Tibial artery (tissue), 4 donors: ENCODE data around the gene NINL.

Experiments used
- DNase-seq, 2 donors: peaks; one replicate each; pipeline ENCODE4 v3.0.0-alpha.2; 2019
- H3K27ac ChIP-seq, 2 donors: fragments of 200-600 bp; sonication (generic) in 1 of 2; 1 replicate in 1 of 2; 2 replicates in 1 of 2; pipeline ENCODE4 v1.5.1; 2018 to 2019; ENCODE audit warnings: mild to moderate bottlenecking in 1 of 2
- H3K27me3 ChIP-seq, 2 donors: fragments of 200-600 bp; sonication (generic) in 1 of 2; one replicate each; pipeline versions ENCODE4 v1.5.1 to v1.6.0; 2016 to 2019
- H3K36me3 ChIP-seq, 3 donors: fragments of 200-600 bp; sonication (generic) in 2 of 3; one replicate each; pipeline ENCODE4 v1.5.1; 2016 to 2019; ENCODE audit warnings: mild to moderate bottlenecking in 2 of 3
- H3K4me1 ChIP-seq, 4 donors: fragments of 200-600 bp; sonication (generic) in 2 of 4; 1 replicate in 3 of 4; 2 replicates in 1 of 4; pipeline ENCODE4 v1.5.1; 2016 to 2019
- H3K4me3 ChIP-seq, 2 donors: fragments of 200-600 bp; sonication (generic) in 1 of 2; 1 replicate in 1 of 2; 2 replicates in 1 of 2; pipeline ENCODE4 v1.5.1; 2018 to 2019; ENCODE audit warnings: mild to moderate bottlenecking in 2 of 2
- H3K9me3 ChIP-seq, 3 donors: fragments of 200-600 bp; sonication (generic) in 1 of 3; one replicate each; pipeline ENCODE4 v1.5.1; 2016 to 2019
- CTCF ChIP-seq, 2 experiments: fragments of 200-600 bp in 1 of 2; fragments of 450-650 bp in 1 of 2; IDR thresholded peaks; one replicate each; pipeline ENCODE4 v1.5.1; 2017 to 2019; ENCODE audit warnings: antibody characterized with exemption in 2 of 2, mild to moderate bottlenecking in 1 of 2, moderate library complexity in 1 of 2
- intact Hi-C: fragments of 100-400 bp; cut with DNase I; formaldehyde crosslinking; loops from one replicate; pipeline ENCODE4 v1.15.0; 2023; ENCODE audit warnings: low total_unique reads

NINL gene

GRCh38 chr20:25466846-25467245 is 118.5 kb downstream of the NINL start:
- intact Hi-C loops: no loop called here
- TF ChIP-seq CTCF (IDR thresholded peaks at IDR 0.05): no peak
- no peaks in the 10 kb centered on the region for H3K9me3 ChIP-seq
- no peak overlapping the region for H3K4me3 ChIP-seq
- DNase-seq: peak in 1 of 2 donors; percentile 55
- no peaks in the 10 kb centered on the region for H3K27me3 ChIP-seq
- H3K36me3 ChIP-seq: peaks cover 0 to 64% (median 28%) of the 10 kb centered on the region in 3 donors
- H3K27ac ChIP-seq: no peak overlapping the region
- H3K4me1 ChIP-seq: no peaks in the 10 kb centered on the region

DNA sequence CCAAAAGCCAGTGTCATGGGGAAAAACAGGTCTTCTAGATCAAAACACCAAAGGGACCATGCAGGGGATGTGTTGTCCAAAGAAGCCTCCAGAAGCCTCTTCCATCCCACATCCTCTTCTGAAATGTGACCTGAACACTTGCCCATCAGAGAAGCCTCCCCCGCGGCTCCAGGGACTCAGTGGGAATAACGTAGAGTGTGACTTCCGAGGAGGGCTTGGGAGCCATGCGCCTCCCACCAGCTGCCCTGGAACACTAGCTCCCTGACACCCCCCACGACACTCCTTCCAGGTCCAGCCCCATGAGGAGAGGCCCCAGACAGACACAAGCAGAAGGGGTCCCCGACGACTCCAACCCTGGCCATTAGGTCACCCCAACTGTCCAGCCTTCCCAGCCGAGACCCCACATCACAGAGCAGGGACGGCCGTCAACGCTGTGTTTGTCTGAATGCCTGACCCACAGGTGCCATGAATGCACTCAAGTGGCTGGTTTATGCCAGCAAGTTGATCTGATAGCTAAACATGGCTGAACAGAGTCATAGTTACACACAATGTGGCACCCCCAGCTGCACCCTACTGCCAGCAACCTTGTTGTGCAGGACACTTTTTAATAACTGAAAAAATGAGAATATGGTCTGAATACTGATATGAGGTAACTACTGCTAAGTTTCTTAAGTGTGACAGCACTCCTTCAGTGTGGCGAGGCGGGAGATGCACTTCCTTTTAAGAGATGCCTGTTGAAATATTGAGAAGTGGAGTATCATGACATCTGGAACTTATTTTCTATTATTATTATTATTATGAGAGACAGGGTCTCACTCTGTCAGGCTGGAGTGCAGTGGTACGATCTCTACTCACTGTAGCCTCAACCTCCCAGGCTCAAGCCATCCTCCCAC is 119.8 kb downstream of the NINL start:
- DNase-seq: no peak
- no peak for TF ChIP-seq CTCF (IDR thresholded peaks at IDR 0.05)
- intact Hi-C loops: no loop called here
- H3K4me3 ChIP-seq: no peak overlapping the region
- no peaks in the 10 kb centered on the region for H3K9me3 ChIP-seq
- H3K4me1 ChIP-seq: no peaks in the 10 kb centered on the region
- H3K27me3 ChIP-seq: no peaks in the 10 kb centered on the region
- peaks cover 0 to 76% (median 30%) of the 10 kb centered on the region in 3 donors for H3K36me3 ChIP-seq
- no peak overlapping the region for H3K27ac ChIP-seq

GRCh38 chr20:25464501-25465242 is 120.7 kb downstream of the NINL start:
- DNase-seq: no peak
- H3K4me1 ChIP-seq: no peaks in the 10 kb centered on the region
- H3K27me3 ChIP-seq: no peaks in the 10 kb centered on the region
- no peak overlapping the region for H3K27ac ChIP-seq
- peaks cover 0 to 76% (median 30%) of the 10 kb centered on the region in 3 donors for H3K36me3 ChIP-seq
- no peak for TF ChIP-seq CTCF (IDR thresholded peaks at IDR 0.05)
- no peak overlapping the region for H3K4me3 ChIP-seq
- H3K9me3 ChIP-seq: no peaks in the 10 kb centered on the region
- intact Hi-C loops: no loop called here

- Histone ChIP-seq H3K36me3 (peaks cover 0 to 66% (median 20%) of the 10 kb centered on the region in 3 donors), H3K27me3 (no peaks in the 10 kb centered on the region), H3K9me3 (no peaks in the 10 kb centered on the region), H3K4me3 (no peak overlapping the region), H3K4me1 (no peaks in the 10 kb centered on the region), H3K27ac (no peak overlapping the region)
- TF ChIP-seq CTCF (IDR thresholded peaks at IDR 0.05): no peak
- peak in 1 of 2 donors; percentile 40 for DNase-seq
- intact Hi-C loops: no loop called here
Observed at GRCh38 chr20:25461786-25462545, 123.4 kb downstream of the NINL start.

DNA sequence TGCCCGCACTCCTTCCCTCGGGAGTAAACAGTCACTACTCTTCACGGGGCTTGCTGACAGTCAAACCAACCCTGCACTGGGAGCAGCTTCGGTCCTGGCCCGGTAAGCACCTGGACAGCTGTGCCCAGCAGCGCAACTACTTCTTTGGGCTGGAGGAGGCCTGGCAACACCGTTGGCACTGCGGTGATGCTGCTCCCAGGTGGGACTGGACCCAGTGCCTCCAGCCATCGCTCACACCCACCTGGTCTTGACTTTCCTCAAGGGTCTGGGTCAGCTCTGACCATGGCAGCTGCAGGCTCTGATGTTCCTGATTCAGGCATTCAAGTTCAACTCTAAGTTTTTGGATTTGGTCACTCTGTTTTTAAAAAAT is 124.1 kb downstream of the NINL start:
- no peak for DNase-seq
- Histone ChIP-seq H3K36me3 (peaks cover 0 to 66% (median 13%) of the 10 kb centered on the region in 3 donors), H3K27ac (no peak overlapping the region), H3K4me1 (no peaks in the 10 kb centered on the region), H3K9me3 (no peaks in the 10 kb centered on the region), H3K4me3 (no peak overlapping the region), H3K27me3 (no peaks in the 10 kb centered on the region)
- intact Hi-C loops: no loop called here
- no peak for TF ChIP-seq CTCF (IDR thresholded peaks at IDR 0.05)
